RWPE1 (cell line): ENCODE results near the gene NHERF2.
A peak's percentile ranks its signal among the peaks of the same experiment; 100 is the strongest.

Source experiments
- CTCF ChIA-PET: fragments of 350-600 bp; sonication (Branson Sonifier 250); formaldehyde crosslinking; extraction: SDS; loops from one replicate; lab custom pipeline; 2021; lab: Yijun Ruan, JAX
- POLR2A ChIA-PET: fragments of 400-600 bp; formaldehyde crosslinking; extraction: SDS; loops from one replicate; lab custom pipeline; 2020; ENCODE audit warnings: antibody characterized with exemption; ENCODE audit not compliant: low non-redundant PET; lab: Yijun Ruan, JAX
- DNase-seq: peaks from one replicate; pipeline ENCODE4 v3.0.0; 2012; ENCODE audit warnings: low spot score
- H3K27ac ChIP-seq: fragments of 450-650 bp; 2 replicates; pipeline ENCODE4 v1.5.1; 2017
- TF ChIP-seq, protein P1 (sequence below): fragments of 450-650 bp; conservative IDR thresholded peaks from 2 replicates; pipeline ENCODE4 v1.5.1; 2017; ENCODE audit warnings: low read depth, mild to moderate bottlenecking

Gene NHERF2

DNA sequence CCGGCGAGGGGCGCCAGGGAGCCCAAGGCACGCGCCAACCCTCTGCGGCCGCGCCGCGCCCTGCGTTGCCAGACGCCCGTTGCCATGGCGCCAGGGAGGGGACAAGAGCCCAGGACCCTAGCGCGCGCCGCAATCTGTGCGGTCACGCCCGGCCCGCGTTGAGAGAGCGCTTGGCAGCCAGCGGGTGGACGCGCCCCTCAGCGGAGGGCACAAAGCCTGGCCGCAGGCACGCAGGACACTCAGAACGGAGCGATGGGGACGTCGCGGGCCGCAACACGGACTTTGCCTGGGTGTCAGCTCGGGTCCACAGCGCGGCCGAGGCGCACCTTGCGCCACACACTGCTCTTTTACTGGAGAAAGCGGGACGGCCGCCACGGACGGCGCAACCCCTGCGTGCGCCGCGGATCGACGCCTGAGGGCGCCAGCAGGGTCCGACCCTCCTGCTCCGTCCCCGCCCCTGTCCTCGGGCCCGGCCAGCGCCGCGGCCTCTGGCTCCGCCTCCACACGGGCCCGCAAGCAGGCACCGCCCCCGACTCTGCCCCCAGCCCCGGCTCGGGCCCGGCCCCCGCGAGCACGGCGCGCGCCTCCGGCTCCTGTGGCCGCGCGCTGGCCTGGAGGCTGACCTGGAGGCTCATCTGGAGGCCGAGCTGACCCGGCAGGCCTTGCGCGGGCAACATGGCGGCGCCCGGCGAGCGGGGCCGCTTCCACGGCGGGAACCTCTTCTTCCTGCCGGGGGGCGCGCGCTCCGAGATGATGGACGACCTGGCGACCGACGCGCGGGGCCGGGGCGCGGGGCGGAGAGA lies 43.0 kb upstream of the NHERF2 start, which contains the start of gene GFER:
GFER (plus strand) TSS at position 650 of the 803 bp plus-strand sequence; CDS start at position 676, 26 bp downstream.
- ChIA-PET CTCF (interaction anchor here (0.6 to 1.6 kb wide), 3 partner anchors 39 to 1201 kb away, joined by 3 to 4 read pairs (median 3); no protein-coding TSS in a partner anchor), POLR2A (interaction anchor here (0.6 to 0.7 kb wide), 2 partner anchors 18 to 57 kb away, joined by 3 read pairs; no protein-coding TSS in a partner anchor)
- peak; percentile 93 for DNase-seq
- TF ChIP-seq, protein P1, sequence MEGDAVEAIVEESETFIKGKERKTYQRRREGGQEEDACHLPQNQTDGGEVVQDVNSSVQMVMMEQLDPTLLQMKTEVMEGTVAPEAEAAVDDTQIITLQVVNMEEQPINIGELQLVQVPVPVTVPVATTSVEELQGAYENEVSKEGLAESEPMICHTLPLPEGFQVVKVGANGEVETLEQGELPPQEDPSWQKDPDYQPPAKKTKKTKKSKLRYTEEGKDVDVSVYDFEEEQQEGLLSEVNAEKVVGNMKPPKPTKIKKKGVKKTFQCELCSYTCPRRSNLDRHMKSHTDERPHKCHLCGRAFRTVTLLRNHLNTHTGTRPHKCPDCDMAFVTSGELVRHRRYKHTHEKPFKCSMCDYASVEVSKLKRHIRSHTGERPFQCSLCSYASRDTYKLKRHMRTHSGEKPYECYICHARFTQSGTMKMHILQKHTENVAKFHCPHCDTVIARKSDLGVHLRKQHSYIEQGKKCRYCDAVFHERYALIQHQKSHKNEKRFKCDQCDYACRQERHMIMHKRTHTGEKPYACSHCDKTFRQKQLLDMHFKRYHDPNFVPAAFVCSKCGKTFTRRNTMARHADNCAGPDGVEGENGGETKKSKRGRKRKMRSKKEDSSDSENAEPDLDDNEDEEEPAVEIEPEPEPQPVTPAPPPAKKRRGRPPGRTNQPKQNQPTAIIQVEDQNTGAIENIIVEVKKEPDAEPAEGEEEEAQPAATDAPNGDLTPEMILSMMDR = peak; percentile 40
- H3K27ac ChIP-seq = peak within 1 kb of the TSS; percentile 73

- peak overlapping the region; percentile 73 for H3K27ac ChIP-seq
- CTCF ChIA-PET = interaction anchor here (0.6 to 1.6 kb wide), 3 partner anchors 8 to 228 kb away, joined by 3 to 4 read pairs (median 3); no protein-coding TSS in a partner anchor
- TF ChIP-seq, protein P1 = no peak
- no peak for DNase-seq
- POLR2A ChIA-PET = interaction anchor here (0.6 to 0.7 kb wide), 3 partner anchors 19 to 221 kb away, joined by 3 read pairs; no protein-coding TSS in a partner anchor
Measured at GRCh38 chr16:1984347-1985225, 42.1 kb upstream of the NHERF2 start.

DNA sequence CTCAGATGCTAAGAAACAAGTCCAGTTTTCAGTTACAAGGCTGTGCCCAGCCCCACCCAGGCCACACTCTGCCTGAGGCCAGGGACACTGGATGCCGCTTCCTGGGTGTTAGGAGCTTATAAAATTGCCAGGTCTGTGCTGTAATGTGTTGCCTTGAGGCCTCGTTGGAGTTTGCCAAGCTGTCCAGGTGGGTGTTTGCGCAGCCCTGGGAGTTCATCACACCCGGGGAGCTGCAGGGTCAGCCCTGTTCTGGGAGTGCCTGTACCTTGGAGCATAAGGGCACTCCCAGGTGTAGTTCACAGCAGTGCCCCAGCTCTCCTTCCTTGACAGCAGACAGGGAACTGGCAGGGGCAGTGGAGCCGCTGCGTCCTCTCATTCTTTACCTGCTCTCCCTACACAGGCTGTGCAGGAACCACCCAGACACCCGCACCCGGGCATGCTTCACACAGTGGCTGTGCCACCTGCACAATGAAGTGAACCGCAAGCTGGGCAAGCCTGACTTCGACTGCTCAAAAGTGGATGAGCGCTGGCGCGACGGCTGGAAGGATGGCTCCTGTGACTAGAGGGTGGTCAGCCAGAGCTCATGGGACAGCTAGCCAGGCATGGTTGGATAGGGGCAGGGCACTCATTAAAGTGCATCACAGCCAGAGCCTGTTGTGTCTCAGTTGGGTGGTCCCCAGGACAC lies 41.1 kb upstream of the NHERF2 start:
- CTCF ChIA-PET = interaction anchor here (0.6 to 1.6 kb wide), 2 partner anchors 37 to 155 kb away, joined by 3 to 4 read pairs; no protein-coding TSS in a partner anchor
- TF ChIP-seq, protein P1 = no peak
- POLR2A ChIA-PET = interaction anchor here (0.6 to 0.7 kb wide), 2 partner anchors 23 to 220 kb away, joined by 3 read pairs; no protein-coding TSS in a partner anchor

DNA sequence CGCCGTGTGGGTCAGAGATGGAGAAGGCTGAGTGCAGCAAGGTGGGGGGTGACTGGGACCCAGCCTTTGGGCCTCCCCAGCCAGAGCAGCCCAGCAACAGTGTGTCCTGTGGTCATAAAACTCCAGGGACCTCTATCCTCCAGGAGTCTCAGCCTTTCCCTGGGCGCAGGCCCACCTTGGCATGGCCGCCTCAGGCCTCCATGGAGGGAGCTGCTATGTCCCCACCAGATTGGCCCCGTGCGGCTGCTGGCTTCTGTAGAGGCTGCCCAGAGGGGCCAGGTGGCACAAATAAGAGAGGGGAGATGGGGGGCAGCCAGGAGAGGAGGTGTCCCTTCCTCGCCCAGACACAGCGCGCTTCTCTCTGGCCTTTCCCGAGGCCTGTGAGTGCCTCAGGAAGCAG lies 39.5 kb upstream of the NHERF2 start:
- ChIA-PET CTCF (no interaction called here), POLR2A (no interaction called here)
- TF ChIP-seq, protein P1 = no peak
- DNase-seq = no peak
- H3K27ac ChIP-seq = peak overlapping the region; percentile 15; the same call in 1 of the 2 replicates

More for the DNA sequence above, 41.1 kb upstream of the NHERF2 start:
- DNase-seq = no peak
- H3K27ac ChIP-seq = peak overlapping the region; percentile 73

- POLR2A ChIA-PET = no interaction called here
- TF ChIP-seq, protein P1 = no peak
- no peak for DNase-seq
- CTCF ChIA-PET = no interaction called here
- H3K27ac ChIP-seq = no peak within 1 kb of the TSS; the same call in 1 of the 2 replicates
Measured at GRCh38 chr16:1989209-1990100, 37.2 kb upstream of the NHERF2 start, which contains the start of gene SYNGR3. SYNGR3 (plus strand) TSS chr16:1989970; CDS start chr16:1990103, 133 bp downstream.
